WERI-Rb-1 (cell line): ENCODE results near the gene DAW1.
"Not testable (repeated sequence)": the region's sequence is repeated elsewhere in the genome, so short reads cannot be mapped to it uniquely, and the experiment has no call there.

Experiments
- DNase-seq: peaks from one replicate; pipeline ENCODE4 v3.0.0-alpha.2; 2020
- H3K27ac ChIP-seq: fragments of 250-450 bp; sonication (Bioruptor Pico); 2 replicates; pipeline ENCODE4 v1.5.1; 2020; ENCODE audit warnings: mild to moderate bottlenecking, moderate library complexity
- H3K27me3 ChIP-seq: fragments of 250-450 bp; sonication (Bioruptor Pico); 2 replicates; pipeline ENCODE4 v1.5.1; 2021; ENCODE audit warnings: mild to moderate bottlenecking, low read depth, moderate library complexity; ENCODE audit not compliant: insufficient read depth, severe bottlenecking
- H3K36me3 ChIP-seq: fragments of 250-450 bp; sonication (Bioruptor Pico); 2 replicates; pipeline ENCODE4 v1.5.1; 2020; ENCODE audit warnings: mild to moderate bottlenecking, moderate library complexity
- H3K4me3 ChIP-seq: 2 replicates; pipeline ENCODE4 v1.5.1; 2011; ENCODE audit warnings: low read depth, mild to moderate bottlenecking, control low read depth, low read length
- H3K9me3 ChIP-seq: fragments of 250-450 bp; sonication (Bioruptor Pico); 2 replicates; pipeline ENCODE4 v1.5.1; 2021; ENCODE audit warnings: mild to moderate bottlenecking, moderate library complexity; ENCODE audit not compliant: severe bottlenecking
- CTCF ChIP-seq: IDR thresholded peaks from 2 replicates; pipeline ENCODE4 v1.5.1; 2011; ENCODE audit warnings: low read depth, mild to moderate bottlenecking, control low read depth, inconsistent platforms, low read length

Gene DAW1

GRCh38 chr2:227827143-227827542, 44.3 kb upstream of the DAW1 start:
- no peaks in the 10 kb centered on the region for H3K36me3 ChIP-seq
- no peak for TF ChIP-seq CTCF
- H3K27ac ChIP-seq: no peak overlapping the region
- no peak for DNase-seq
- H3K9me3 ChIP-seq: no peaks in the 10 kb centered on the region
- no peak overlapping the region for H3K4me3 ChIP-seq
- peaks cover 9% of the 10 kb centered on the region for H3K27me3 ChIP-seq

GRCh38 chr2:227828477-227828912, 42.9 kb upstream of the DAW1 start:
- H3K36me3 ChIP-seq: no peaks in the 10 kb centered on the region
- peaks cover 5% of the 10 kb centered on the region for H3K27me3 ChIP-seq
- no peak for TF ChIP-seq CTCF
- no peaks in the 10 kb centered on the region for H3K9me3 ChIP-seq
- H3K4me3 ChIP-seq: no peak overlapping the region
- H3K27ac ChIP-seq: no peak overlapping the region
- DNase-seq: no peak

- Histone ChIP-seq H3K4me3 (no peak overlapping the region), H3K36me3 (no peaks in the 10 kb centered on the region), H3K27ac (no peak overlapping the region), H3K9me3 (no peaks in the 10 kb centered on the region), H3K27me3 (peaks cover 3% of the 10 kb centered on the region)
- no peak for TF ChIP-seq CTCF
- DNase-seq: no peak
Measured at GRCh38 chr2:227829337-227829736, 42.1 kb upstream of the DAW1 start.

- Histone ChIP-seq H3K27ac (no peak overlapping the region), H3K27me3 (peaks cover 3% of the 10 kb centered on the region), H3K9me3 (no peaks in the 10 kb centered on the region), H3K36me3 (no peaks in the 10 kb centered on the region), H3K4me3 (no peak overlapping the region)
- no peak for DNase-seq
- no peak for TF ChIP-seq CTCF
Measured at GRCh38 chr2:227834423-227834822, 37.0 kb upstream of the DAW1 start.

GRCh38 chr2:227834916-227835650, 36.3 kb upstream of the DAW1 start:
- DNase-seq: no peak
- peaks cover 3% of the 10 kb centered on the region for H3K27me3 ChIP-seq
- no peak overlapping the region for H3K4me3 ChIP-seq
- no peaks in the 10 kb centered on the region for H3K36me3 ChIP-seq
- H3K27ac ChIP-seq: no peak overlapping the region
- H3K9me3 ChIP-seq: no peaks in the 10 kb centered on the region
- TF ChIP-seq CTCF: no peak

GRCh38 chr2:227839339-227840129, 31.9 kb upstream of the DAW1 start:
- peaks cover 14% of the 10 kb centered on the region for H3K27me3 ChIP-seq
- not testable (repeated sequence) for H3K4me3 ChIP-seq, DNase-seq, H3K9me3 ChIP-seq, H3K27ac ChIP-seq, H3K36me3 ChIP-seq
